HG03196 (cell line): ENCODE results near the gene ADAM12.
"Not testable (repeated sequence)": the region's sequence is repeated elsewhere in the genome, so short reads cannot be mapped to it uniquely, and the experiment has no call there.

Experiments used
- ATAC-seq: cut with Tn5 transposase; IDR thresholded peaks from one replicate; pipeline ENCODE4 v1.9.1; 2021; ENCODE audit not compliant: unreplicated experiment

ADAM12 gene

GRCh38 chr10:126268013-126268920 lies 120.0 kb downstream of the ADAM12 start:
- ATAC-seq, result no peak

- no peak for ATAC-seq
Observed at GRCh38 chr10:126264102-126265018, 123.9 kb downstream of the ADAM12 start.

GRCh38 chr10:126263006-126263676 lies 125.1 kb downstream of the ADAM12 start:
- no peak for ATAC-seq

GRCh38 chr10:126262233-126262838 lies 125.9 kb downstream of the ADAM12 start:
- no peak for ATAC-seq

- no peak for ATAC-seq
Observed at GRCh38 chr10:126259760-126260479, 128.4 kb downstream of the ADAM12 start.

GRCh38 chr10:126256864-126257263 lies 131.4 kb downstream of the ADAM12 start:
- ATAC-seq, result no peak

- ATAC-seq, result no peak
Observed at GRCh38 chr10:126255313-126255712, 133.0 kb downstream of the ADAM12 start.

- ATAC-seq, result no peak
Observed at GRCh38 chr10:126253611-126253998, 134.7 kb downstream of the ADAM12 start.

- no peak for ATAC-seq
Observed at GRCh38 chr10:126252884-126253610, 135.2 kb downstream of the ADAM12 start.

- no peak for ATAC-seq
Observed at GRCh38 chr10:126251778-126252407, 136.4 kb downstream of the ADAM12 start.

- ATAC-seq, result no peak
Observed at GRCh38 chr10:126250527-126251310, 137.6 kb downstream of the ADAM12 start.

- ATAC-seq, result no peak
Observed at GRCh38 chr10:126250045-126250444, 138.2 kb downstream of the ADAM12 start.

- no peak for ATAC-seq
Observed at GRCh38 chr10:126247446-126247975, 140.8 kb downstream of the ADAM12 start.

- ATAC-seq, result not testable (repeated sequence)
Observed at GRCh38 chr10:126246396-126246795, 141.9 kb downstream of the ADAM12 start.

GRCh38 chr10:126245501-126245900 lies 142.8 kb downstream of the ADAM12 start:
- no peak for ATAC-seq

GRCh38 chr10:126243971-126244370 lies 144.3 kb downstream of the ADAM12 start:
- ATAC-seq, result no peak

GRCh38 chr10:126243306-126243705 lies 145.0 kb downstream of the ADAM12 start:
- no peak for ATAC-seq
